ENCODE results near the gene PIK3IP1. TPM values are rescaled to one million over a fixed set of nuclear protein-coding genes. Genes with fewer than 3 reads are reported as not detected.
A peak's percentile ranks its signal among the peaks of the same experiment; 100 is the strongest.
"Not testable (repeated sequence)": the region's sequence is repeated elsewhere in the genome, so short reads cannot be mapped to it uniquely, and the experiment has no call there.

The PIK3IP1 gene
- polyA plus RNA-seq (2013, experiment 1 of 2; ENCODE audit: insufficient read length), result 3.8 TPM
- 4.4 TPM for polyA plus RNA-seq (2013, experiment 2 of 2; ENCODE audit: insufficient read length)

- peak; percentile 76 for DNase-seq
Observed at GRCh38 chr22:31292236-31292989, at the start of gene PIK3IP1. TSS of gene PIK3IP1 (minus strand) at chr22:31292488. CDS start at chr22:31292344, 144 bp downstream.

GRCh38 chr22:31341386-31342088, 49.2 kb upstream of the PIK3IP1 start:
- no peak for DNase-seq

- DNase-seq, result no peak
Observed at GRCh38 chr22:31340765-31341247, 48.5 kb upstream of the PIK3IP1 start.

- DNase-seq, result no peak
Observed at GRCh38 chr22:31340360-31340759, 48.1 kb upstream of the PIK3IP1 start.

- DNase-seq, result no peak
Observed at GRCh38 chr22:31339148-31339832, 47.0 kb upstream of the PIK3IP1 start.

- no peak for DNase-seq
Observed at GRCh38 chr22:31337178-31337577, 44.9 kb upstream of the PIK3IP1 start.

GRCh38 chr22:31334329-31334728, 42.0 kb upstream of the PIK3IP1 start:
- DNase-seq, result no peak

- no peak for DNase-seq
Observed at GRCh38 chr22:31333641-31334040, 41.4 kb upstream of the PIK3IP1 start.

- no peak for DNase-seq
Observed at GRCh38 chr22:31332886-31333285, 40.6 kb upstream of the PIK3IP1 start.

GRCh38 chr22:31332010-31332409, 39.7 kb upstream of the PIK3IP1 start:
- no peak for DNase-seq

GRCh38 chr22:31329453-31330215, 37.3 kb upstream of the PIK3IP1 start:
- DNase-seq, result no peak

- no peak for DNase-seq
Observed at GRCh38 chr22:31329029-31329428, 36.7 kb upstream of the PIK3IP1 start.

- no peak for DNase-seq
Observed at GRCh38 chr22:31328544-31328960, 36.3 kb upstream of the PIK3IP1 start.

GRCh38 chr22:31327806-31328543, 35.7 kb upstream of the PIK3IP1 start:
- DNase-seq, result no peak

GRCh38 chr22:31326877-31327276, 34.6 kb upstream of the PIK3IP1 start:
- DNase-seq, result no peak

GRCh38 chr22:31323578-31324550, 31.6 kb upstream of the PIK3IP1 start:
- no peak for DNase-seq

GRCh38 chr22:31321421-31321820, 29.1 kb upstream of the PIK3IP1 start:
- DNase-seq, result no peak

GRCh38 chr22:31314220-31314619, 21.9 kb upstream of the PIK3IP1 start:
- not testable (repeated sequence) for DNase-seq

- DNase-seq, result peak; percentile 45
Observed at GRCh38 chr22:31313366-31314147, 21.3 kb upstream of the PIK3IP1 start.

Measured in fibroblast of skin of abdomen (primary cell).